Measurements from ENCODE around the gene FGF1.

The FGF1 gene

GRCh38 chr5:142688281-142688989 lies 2.5 kb upstream of the FGF1 start:
- no peak for TF ChIP-seq GATA1 (IDR thresholded peaks at IDR 0.05; ENCODE audit: low read depth, low read length)
- TF ChIP-seq POLR2A (IDR thresholded peaks at IDR 0.05; ENCODE audit: low read length): no peak
- no peak for DNase-seq

DNA sequence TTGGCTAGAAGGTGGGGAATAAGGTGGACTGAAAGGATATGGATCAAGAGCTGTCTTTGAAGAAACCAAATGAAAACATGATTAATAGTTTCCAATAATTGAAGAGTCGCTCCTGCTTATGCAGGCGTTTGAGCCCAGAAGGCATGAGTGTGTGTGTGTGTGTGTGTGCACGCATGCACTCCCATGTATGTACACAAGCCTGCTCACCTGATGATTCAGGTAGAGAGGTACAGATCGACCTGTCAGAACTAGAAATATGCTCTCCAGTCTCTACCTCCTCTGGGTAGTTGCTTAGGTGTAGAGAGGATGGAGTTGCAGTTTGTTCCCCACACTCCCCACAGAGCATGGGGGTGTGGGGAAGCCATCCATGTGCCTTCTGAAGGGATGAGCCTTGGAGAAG lies 1.1 kb upstream of the FGF1 start:
- DNase-seq: no peak
- TF ChIP-seq POLR2A (IDR thresholded peaks at IDR 0.05; ENCODE audit: low read length): no peak
- no peak for TF ChIP-seq GATA1 (IDR thresholded peaks at IDR 0.05; ENCODE audit: low read depth, low read length)

DNA sequence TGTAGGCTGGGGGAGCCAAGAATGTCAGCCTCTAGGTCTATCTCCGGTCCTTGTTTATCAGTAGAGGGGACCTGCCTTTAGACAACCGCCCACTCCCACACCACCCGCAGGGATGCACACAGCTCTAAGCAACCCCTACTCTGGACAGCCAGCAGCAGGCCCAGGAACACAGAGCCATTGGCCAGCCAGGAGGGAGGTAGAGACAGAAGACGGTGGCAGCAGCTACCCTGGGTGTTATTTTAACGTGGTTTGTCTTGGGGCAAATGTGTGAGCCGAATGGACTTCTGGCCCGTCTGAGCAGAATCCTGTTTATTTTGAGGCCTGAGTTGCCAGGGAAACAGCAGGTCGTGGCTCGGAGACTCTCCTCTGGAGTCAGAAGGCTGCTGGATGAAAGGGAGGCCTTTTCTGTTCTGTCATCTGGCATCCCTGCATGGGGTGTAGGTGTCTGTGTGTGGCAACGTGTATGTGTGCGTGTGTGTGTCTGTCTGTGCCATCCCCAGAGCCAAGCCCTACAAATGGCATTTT lies 382 bp upstream of the FGF1 start:
- no peak for TF ChIP-seq POLR2A (IDR thresholded peaks at IDR 0.05; ENCODE audit: low read length)
- no peak for TF ChIP-seq GATA1 (IDR thresholded peaks at IDR 0.05; ENCODE audit: low read depth, low read length)
- no peak for DNase-seq

- no peak for TF ChIP-seq POLR2A (IDR thresholded peaks at IDR 0.05; ENCODE audit: low read length)
- no peak for TF ChIP-seq GATA1 (IDR thresholded peaks at IDR 0.05; ENCODE audit: low read depth, low read length)
- DNase-seq: no peak
Observed at GRCh38 chr5:142684508-142685041, 1.3 kb downstream of the FGF1 start.

GRCh38 chr5:142683881-142684505 lies 1.9 kb downstream of the FGF1 start:
- no peak for TF ChIP-seq POLR2A (IDR thresholded peaks at IDR 0.05; ENCODE audit: low read length)
- no peak for TF ChIP-seq GATA1 (IDR thresholded peaks at IDR 0.05; ENCODE audit: low read depth, low read length)
- no peak for DNase-seq

GRCh38 chr5:142683116-142683515 lies 2.8 kb downstream of the FGF1 start:
- TF ChIP-seq GATA1 (IDR thresholded peaks at IDR 0.05; ENCODE audit: low read depth, low read length): no peak
- no peak for TF ChIP-seq POLR2A (IDR thresholded peaks at IDR 0.05; ENCODE audit: low read length)
- DNase-seq: no peak

- TF ChIP-seq GATA1 (IDR thresholded peaks at IDR 0.05; ENCODE audit: low read depth, low read length): no peak
- no peak for TF ChIP-seq POLR2A (IDR thresholded peaks at IDR 0.05; ENCODE audit: low read length)
- no peak for DNase-seq
Observed at GRCh38 chr5:142680605-142681259, 5.2 kb downstream of the FGF1 start.

DNA sequence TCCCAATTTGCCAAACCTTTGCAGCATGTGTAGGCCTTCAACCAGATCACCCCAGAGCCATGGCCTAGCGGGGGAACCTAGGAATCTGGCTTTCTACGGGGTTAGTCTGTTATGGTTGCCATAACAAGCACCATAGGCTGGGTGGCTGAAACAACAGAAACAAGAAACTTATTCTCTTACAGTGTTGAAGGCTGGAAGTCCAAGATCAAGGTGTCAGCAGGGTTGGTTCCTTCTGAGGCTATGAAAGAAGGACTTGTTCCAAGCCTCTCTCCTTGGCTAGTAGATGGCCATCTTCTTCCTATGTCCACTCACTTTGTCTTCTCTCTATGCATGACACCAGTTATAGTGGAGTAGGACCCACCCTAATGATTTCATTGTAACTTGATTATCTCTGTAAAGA lies 6.1 kb downstream of the FGF1 start:
- no peak for DNase-seq
- TF ChIP-seq POLR2A (IDR thresholded peaks at IDR 0.05; ENCODE audit: low read length) (no peak), GATA1 (IDR thresholded peaks at IDR 0.05; ENCODE audit: low read depth, low read length) (no peak)

GRCh38 chr5:142678529-142678928 lies 7.4 kb downstream of the FGF1 start:
- no peak for DNase-seq
- TF ChIP-seq POLR2A (IDR thresholded peaks at IDR 0.05; ENCODE audit: low read length): no peak
- TF ChIP-seq GATA1 (IDR thresholded peaks at IDR 0.05; ENCODE audit: low read depth, low read length): no peak

- TF ChIP-seq GATA1 (IDR thresholded peaks at IDR 0.05; ENCODE audit: low read depth, low read length) (no peak), POLR2A (IDR thresholded peaks at IDR 0.05; ENCODE audit: low read length) (no peak)
Observed at GRCh38 chr5:142677198-142677597, 8.7 kb downstream of the FGF1 start.

DNA sequence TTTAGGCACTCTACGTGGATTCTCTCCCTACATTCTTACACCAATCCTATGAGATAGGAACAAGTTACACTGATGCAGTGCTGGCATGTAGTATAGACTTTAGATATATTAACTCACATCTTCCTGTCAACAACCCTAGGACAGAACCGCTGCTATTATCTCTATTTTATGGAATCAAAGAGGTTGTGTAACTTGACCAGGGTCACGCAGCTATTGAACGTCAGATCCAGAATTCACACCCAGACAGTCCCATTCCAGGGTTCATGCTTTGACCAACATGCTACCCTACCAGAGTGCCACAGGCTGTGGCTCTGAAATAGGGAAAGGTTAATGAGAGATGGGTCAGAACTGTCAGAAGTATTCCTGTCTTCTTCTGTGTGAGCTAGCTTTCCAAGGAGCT lies 9.6 kb downstream of the FGF1 start:
- no peak for TF ChIP-seq GATA1 (IDR thresholded peaks at IDR 0.05; ENCODE audit: low read depth, low read length)
- no peak for DNase-seq

More at GRCh38 chr5:142677198-142677597, 8.7 kb downstream of the FGF1 start:
- DNase-seq: no peak

DNA sequence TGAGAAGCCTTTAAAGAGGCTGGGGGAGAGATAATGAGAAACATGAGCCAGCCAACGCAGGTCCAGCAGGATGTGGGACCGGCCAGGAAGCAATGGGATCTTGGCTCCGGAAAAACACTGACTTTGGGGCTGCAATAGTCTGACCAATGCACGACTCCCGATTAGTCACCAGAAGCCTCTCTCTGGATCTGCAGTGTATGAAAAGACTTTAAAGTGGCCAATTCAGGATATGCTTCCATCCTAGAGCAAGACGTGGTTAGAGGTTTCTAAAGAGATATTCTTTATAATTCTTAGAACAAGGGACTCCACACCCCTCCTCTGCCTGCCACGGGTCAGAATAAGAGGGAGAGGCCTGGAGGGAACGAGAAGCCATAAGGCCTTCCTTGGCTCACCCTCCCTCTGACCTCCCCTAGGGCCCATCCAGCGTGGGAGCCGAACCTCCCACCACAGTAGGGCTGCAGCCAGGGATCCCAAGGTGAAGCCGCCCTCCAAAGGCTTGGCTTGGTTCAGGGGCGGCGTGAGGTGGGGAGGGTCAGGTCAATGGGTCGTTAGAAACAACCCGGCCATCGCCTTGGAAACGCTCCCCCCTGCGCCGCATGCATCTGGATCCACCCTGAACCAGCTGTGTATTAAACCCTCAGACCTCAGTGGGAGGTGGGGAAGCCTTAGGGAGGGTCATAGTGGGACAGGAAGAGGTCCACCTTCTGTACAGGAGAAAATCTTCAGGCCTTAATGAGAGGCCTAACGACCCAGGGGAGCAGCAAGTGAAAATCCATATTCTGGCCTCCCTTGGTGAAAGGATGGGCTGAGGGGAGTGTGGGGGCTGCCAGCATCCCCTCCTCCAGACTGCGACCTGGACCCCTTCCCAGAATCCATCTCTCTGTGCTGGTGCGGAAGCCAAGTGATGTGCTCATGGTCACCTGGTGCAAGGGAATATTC lies 11.1 kb downstream of the FGF1 start:
- DNase-seq: no peak

GRCh38 chr5:142671801-142672200 lies 14.1 kb downstream of the FGF1 start:
- no peak for DNase-seq
- TF ChIP-seq POLR2A (IDR thresholded peaks at IDR 0.05; ENCODE audit: low read length) (no peak), GATA1 (IDR thresholded peaks at IDR 0.05; ENCODE audit: low read depth, low read length) (no peak)

More for the DNA sequence above, 11.1 kb downstream of the FGF1 start:
- TF ChIP-seq GATA1 (IDR thresholded peaks at IDR 0.05; ENCODE audit: low read depth, low read length): no peak
- TF ChIP-seq POLR2A (IDR thresholded peaks at IDR 0.05; ENCODE audit: low read length): no peak

All from erythroblast (primary cell).